Measurements from ENCODE around the gene ITGA7.

The ITGA7 gene

GRCh38 chr12:55734595-55734994 lies 26.9 kb upstream of the ITGA7 start:
- no peak for DNase-seq

DNA sequence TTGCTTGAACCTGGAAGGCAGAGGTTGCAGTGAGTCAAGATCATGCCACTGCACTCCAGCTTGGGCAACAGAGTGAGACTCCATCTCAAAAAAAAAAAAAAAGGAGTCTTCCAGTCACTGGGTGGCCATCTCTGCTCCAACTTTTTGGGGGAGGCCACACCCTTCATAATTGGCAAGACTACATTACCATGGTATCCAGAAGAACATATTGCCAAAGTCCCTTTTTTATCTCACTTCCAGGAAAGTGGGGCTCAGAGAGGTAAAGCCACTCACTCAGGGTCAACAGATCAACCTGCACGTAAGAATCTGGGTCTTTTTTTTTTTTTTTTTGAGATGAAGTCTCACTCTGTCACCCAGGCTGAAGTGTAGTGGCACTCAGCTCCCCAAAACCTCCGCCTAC lies 26.2 kb upstream of the ITGA7 start:
- no peak for DNase-seq

- no peak for DNase-seq
Observed at GRCh38 chr12:55733021-55733555, 25.4 kb upstream of the ITGA7 start.

DNA sequence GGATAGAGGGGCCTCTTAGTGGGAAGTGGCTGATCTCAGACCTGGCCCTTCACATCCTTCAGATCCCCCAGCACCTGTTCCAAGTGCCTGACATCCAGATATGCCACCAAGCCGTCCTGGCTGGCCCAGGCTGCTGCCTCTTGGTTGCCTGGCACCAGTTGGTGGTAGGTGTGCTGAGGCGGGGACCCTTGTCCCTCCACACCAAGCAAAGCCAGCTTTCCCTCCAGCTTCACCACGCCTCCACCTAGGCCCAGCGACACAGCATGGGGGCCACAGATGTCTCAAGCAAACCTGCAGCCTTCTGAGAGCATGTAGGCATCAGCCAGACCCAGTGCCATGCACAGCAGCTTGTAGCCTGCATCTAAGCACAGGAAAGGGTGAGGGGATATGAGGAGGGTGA lies 24.6 kb upstream of the ITGA7 start:
- DNase-seq, result no peak

- peak; percentile 58 for DNase-seq
Observed at GRCh38 chr12:55729819-55730818, 22.4 kb upstream of the ITGA7 start.

DNA sequence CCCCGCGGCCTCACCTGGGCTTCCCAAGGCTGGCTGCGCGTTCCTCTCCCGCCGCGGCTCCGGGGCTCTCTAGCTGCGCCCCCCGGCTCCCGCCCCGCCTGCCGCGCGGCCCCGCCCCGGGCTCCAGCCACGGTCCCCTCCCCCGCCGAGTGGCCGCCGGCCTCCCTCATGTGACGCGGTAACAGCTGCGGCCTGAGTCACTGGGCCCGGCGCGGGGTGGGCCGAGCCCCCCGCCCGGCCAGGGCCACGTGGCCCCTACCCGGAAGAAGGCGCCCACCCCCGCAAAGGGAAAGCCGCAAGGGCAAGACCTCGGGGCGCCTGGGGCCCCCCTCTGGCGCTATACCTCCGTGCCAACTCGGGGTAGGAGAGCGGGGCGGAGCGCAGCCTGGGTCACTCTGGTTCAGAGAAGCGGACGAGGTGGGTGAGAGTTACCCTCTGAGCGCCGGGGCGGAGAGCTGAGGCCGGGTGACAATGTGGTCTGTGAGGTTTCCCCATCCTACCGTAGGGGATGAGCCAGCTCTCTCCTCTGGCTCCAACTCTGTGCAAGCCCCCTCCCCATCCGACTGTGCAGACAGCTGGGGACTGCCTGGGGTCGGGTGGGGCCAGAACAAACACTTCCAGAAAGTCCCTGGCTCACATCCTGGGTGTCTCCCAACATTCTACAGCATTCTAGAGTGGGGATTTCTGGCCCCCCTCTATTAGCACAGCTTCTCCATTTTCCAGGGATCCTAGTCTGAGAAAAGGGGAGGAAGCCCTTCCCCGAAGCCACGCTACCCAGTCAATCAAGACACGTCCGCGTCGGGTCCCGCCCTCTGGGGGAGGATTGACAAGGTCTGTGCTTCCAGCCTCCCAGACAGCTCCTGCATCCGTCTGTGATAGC lies 21.5 kb upstream of the ITGA7 start, which contains the start of gene CD63:
CD63 (minus strand) TSS at position 71 of the 880 bp plus-strand sequence. CDS start 668 bp downstream, outside the sequence.
- peak; percentile 97 for DNase-seq

DNA sequence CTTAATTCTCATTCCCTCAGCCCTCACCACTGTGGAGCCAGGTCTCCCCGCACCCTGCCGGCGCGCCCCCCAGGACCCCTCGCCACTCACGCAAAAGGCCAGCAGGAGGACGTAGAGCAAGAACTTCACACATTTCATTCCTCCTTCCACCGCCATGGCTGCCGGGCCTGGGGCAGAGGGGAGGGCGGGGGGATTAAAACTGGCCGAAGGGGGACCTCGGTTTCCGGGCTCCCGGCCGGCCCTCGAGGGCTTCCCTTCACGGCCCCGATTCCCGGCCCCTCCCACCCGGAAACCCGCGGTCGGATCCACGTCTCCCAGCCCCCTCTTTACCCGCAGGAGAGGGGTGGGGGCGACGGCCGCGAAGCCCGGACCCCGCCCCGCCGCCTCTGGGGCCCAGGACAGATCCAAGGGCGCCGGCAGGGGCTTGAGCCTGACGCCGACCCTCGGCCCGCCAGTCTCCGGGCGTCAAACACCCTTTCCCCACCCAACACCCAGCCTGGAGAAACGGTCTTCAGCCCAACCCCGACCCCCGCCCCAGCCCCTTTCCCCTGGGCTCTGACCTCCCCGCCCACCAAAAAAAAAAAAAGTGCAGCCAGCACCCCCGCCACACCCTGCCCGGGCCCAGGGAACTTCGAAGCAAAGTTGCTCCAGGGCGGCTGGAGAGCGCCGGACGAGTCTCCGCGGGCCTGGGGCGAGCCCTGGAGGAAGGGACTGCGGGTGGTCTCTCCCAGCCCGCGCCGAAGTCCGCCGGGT lies 20.7 kb upstream of the ITGA7 start:
- peak; percentile 71 for DNase-seq

- DNase-seq, result no peak
Observed at GRCh38 chr12:55727643-55728185, 20.0 kb upstream of the ITGA7 start.

DNA sequence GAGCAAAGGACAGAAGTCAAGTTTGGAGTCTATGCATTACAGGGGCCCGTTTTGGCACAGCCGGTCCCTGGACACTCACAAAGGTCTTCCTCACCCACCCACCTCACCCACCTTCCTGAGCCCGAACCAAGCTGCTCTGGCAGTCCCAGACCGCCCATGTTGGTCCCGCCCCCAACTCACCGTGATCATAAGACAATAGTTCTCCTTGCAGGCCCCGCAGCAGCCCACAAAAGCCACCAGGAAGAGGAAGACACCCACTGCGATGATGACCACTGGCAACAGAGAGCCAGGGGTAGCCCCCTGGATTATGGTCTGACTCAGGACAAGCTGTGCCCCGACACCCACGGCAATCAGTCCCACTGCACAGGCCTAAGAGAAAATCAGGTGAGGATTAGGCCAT lies 19.3 kb upstream of the ITGA7 start:
- DNase-seq, result no peak

DNA sequence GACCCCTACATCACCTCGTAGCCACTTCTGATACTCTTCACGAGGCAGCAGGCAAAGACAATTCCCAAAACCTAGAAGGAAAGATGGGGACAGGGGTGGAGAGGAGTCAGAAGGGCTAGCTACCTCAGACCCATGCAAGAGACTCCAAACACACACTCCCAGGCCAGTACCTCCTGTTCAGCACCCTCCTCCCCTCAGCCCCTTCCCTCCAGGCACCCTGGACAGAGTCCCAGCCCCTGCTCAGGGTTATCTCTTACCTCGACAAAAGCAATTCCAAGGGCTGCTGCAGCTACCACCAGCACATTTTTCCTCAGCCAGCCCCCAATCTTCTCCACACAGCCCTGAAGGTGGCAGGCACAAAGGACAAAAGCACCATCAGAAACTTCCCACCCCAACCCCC lies 17.9 kb upstream of the ITGA7 start:
- DNase-seq, result no peak

DNA sequence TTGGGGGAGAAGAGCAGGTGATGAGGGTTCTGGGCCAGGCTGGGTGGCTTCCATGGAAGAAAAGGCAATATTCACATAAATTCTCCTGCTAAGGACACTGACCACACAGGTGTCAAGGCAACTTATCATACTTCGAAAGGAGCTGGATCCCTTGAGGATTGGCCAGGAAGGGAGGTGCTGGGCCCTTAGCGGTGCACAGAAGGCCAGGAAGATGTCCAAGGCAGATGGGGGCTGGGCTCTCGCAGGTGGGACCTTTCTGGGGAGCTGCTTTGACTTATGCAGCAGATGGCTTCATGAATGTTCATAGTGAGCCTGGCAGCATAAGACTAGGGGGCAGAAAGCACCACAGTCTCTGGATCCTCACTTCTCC lies 17.2 kb upstream of the ITGA7 start:
- no peak for DNase-seq

DNA sequence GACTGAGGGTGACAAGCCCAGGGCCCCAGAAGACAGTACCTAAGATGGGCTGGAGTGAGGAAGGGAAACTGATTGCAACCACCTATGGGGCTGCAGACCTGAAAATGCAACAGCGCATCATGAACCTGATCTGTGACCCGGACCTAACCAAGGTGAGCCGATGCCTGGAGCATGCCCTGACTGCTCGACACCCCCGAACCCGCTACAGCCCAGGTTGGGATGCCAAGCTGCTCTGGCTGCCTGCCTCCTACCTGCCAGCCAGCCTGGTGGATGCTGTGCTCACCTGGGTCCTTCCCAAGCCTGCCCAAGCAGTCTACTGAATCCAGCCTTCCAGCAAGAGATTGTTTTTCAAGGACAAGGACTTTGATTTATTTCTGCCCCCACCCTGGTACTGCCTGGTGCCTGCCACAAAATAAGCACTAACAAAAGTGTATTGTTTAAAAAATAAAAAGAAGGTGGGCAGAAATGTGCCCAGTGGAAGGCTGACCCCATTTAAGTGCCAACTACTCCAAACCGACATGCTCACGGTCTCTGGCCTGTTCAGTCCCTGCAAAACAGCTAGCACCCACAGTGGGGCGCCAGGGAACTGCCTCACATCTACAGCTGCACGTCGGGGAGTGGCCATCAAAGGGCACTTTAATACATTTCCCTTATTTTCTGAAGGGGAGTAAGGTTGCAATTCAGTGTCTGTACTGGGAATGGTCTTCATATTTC lies 16.7 kb upstream of the ITGA7 start:
- DNase-seq, result peak; percentile 64

GRCh38 chr12:55723516-55724225 lies 16.0 kb upstream of the ITGA7 start:
- DNase-seq, result no peak

DNA sequence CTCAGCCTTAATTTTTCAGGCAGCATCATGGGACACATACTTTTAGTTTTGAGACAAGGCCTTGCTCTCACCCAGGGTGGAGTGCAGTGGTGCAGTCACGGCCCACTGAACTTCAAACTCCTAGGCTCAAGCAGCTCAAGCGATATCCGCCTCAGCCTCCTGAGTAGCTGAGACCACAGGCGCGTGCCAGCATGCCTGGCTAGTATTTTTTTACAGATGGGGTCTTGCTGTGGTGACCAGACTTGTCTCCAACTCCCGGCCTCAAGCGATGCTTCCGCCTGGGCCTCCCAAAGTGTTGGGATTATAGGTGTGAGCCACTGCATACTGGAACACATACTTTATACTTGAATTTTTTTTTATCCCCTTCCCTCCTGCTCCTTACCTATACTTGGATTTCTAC lies 15.2 kb upstream of the ITGA7 start:
- no peak for DNase-seq

- DNase-seq, result no peak
Observed at GRCh38 chr12:55721601-55722213, 14.0 kb upstream of the ITGA7 start.

GRCh38 chr12:55720894-55721444 lies 13.3 kb upstream of the ITGA7 start:
- DNase-seq, result peak; percentile 84

DNA sequence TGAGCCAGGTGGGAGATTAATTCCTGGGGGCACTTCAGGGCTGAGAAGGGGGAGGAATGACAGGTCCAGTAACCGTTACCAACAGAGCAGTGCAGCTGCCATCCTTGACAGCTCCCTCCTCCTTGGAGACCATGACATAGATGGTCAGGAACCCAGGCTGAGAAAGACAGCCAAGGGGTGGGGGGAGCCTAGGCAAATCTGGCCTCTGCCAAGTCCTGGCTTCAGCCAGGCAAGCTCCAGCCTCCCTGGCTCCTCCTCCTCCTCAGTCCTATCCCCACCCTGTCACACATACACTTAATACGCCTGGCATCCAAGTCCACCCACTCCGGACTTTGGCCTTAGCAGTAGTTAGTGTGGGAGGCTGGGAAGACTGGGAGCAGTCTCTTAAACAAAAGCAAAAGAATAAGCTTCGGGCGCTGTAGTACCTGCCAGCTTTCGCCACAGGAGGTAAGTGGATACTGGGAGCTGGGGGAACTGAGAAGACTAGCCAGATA lies 12.4 kb upstream of the ITGA7 start, which contains the start of gene RDH5:
RDH5 (plus strand) TSS at position 323 of the 494 bp plus-strand sequence. CDS start 792 bp downstream, outside the sequence.
- DNase-seq, result peak; percentile 59

- no peak for DNase-seq
Observed at GRCh38 chr12:55719371-55719770, 11.7 kb upstream of the ITGA7 start.

DNA sequence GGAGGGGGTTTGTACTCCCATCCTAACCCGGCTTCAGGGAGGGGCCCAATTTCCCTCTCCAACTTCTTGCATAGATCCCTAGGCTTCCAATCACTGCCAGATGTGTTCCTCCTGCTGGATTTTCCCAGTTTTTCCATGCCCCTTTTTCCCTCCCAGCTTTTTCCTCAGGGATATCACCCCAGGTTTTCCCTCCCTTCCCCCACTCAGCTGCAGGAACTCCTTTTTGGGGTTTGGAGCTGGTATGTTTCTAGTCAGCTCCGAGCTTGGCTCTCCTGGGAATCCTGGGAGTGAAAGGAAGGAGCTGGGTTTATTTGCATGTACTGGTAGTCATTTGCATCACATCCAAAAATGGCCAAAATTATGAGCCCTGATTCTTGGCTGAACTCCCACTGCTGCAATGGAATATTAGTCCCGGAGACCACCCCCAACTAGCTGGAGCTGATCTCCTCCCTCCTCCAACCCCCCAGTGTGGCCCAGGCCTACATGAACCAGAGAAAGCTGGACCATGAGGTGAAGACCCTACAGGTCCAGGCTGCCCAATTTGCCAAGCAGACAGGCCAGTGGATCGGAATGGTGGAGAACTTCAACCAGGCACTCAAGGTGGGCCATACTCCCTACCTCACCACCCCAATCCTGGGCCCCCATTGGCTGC lies 11.0 kb upstream of the ITGA7 start:
- DNase-seq, result peak; percentile 64

All from fibroblast of upper back skin (primary cell).